Hepatocyte (in vitro differentiated cells): Measurements from ENCODE around the gene ACCSL. TPM values are rescaled to one million over a fixed set of nuclear protein-coding genes. Genes with fewer than 3 reads are reported as not detected.

ENCODE experiments used
- DNase-seq: peaks from one replicate; pipeline ENCODE4 v3.0.0-alpha.2; 2016; ENCODE audit warnings: low spot score
- H2AFZ ChIP-seq: fragments of 200-600 bp; sonication (generic); 2 replicates; pipeline ENCODE4 v1.6.0; 2016; ENCODE audit warnings: antibody characterized with exemption, mild to moderate bottlenecking
- H3K27ac ChIP-seq: fragments of 200-600 bp; sonication (generic); 2 replicates; pipeline ENCODE4 v1.5.1; 2016; ENCODE audit warnings: mild to moderate bottlenecking
- H3K27me3 ChIP-seq: fragments of 200-600 bp; sonication (generic); 2 replicates; pipeline ENCODE4 v1.6.1; 2016
- H3K36me3 ChIP-seq: fragments of 200-600 bp; sonication (generic); replicated peaks from 2 replicates; pipeline ENCODE4 v1.5.1; 2016; ENCODE audit warnings: low read depth; ENCODE audit not compliant: insufficient read depth
- H3K4me1 ChIP-seq: fragments of 200-600 bp; sonication (generic); 2 replicates; pipeline ENCODE4 v1.5.1; 2016; ENCODE audit warnings: mild to moderate bottlenecking, moderate library complexity; ENCODE audit not compliant: insufficient read depth
- H3K4me2 ChIP-seq: fragments of 200-600 bp; sonication (generic); 2 replicates; pipeline ENCODE4 v1.6.0; 2016
- H3K4me3 ChIP-seq: fragments of 200-600 bp; sonication (generic); 2 replicates; pipeline ENCODE4 v1.5.1; 2016; ENCODE audit warnings: mild to moderate bottlenecking
- H3K79me2 ChIP-seq: fragments of 200-600 bp; sonication (generic); 2 replicates; pipeline ENCODE4 v1.6.0; 2017; ENCODE audit warnings: mild to moderate bottlenecking
- H3K9me2 ChIP-seq: fragments of 200-600 bp; sonication (generic); replicated peaks from 2 replicates; pipeline ENCODE4 v1.6.0; 2017; ENCODE audit warnings: mild to moderate bottlenecking; ENCODE audit not compliant: insufficient read depth
- H3K9me3 ChIP-seq: fragments of 200-600 bp; sonication (generic); 2 replicates; pipeline ENCODE4 v1.5.1; 2016; ENCODE audit warnings: low read depth, mild to moderate bottlenecking
- H4K20me1 ChIP-seq: fragments of 200-600 bp; sonication (generic); 2 replicates; pipeline ENCODE4 v1.6.0; 2016; ENCODE audit warnings: mild to moderate bottlenecking; ENCODE audit not compliant: insufficient read depth, poor library complexity, severe bottlenecking
- CTCF ChIP-seq: fragments of 200-600 bp; sonication (generic); IDR thresholded peaks from 2 replicates; pipeline ENCODE4 v1.5.1; 2016; ENCODE audit warnings: antibody characterized with exemption, mild to moderate bottlenecking; ENCODE audit not compliant: poor library complexity
- EZH2 ChIP-seq: fragments of 200-600 bp; sonication (generic); IDR thresholded peaks from 2 replicates; pipeline ENCODE4 v1.6.1; 2016; ENCODE audit warnings: antibody characterized with exemption, mild to moderate bottlenecking, borderline replicate concordance
- EZH2phosphoT487 ChIP-seq: fragments of 200-600 bp; sonication (generic); IDR thresholded peaks from one replicate; pipeline ENCODE4 v1.6.1; 2018; ENCODE audit warnings: antibody characterized with exemption, mild to moderate bottlenecking, low read depth, moderate library complexity; ENCODE audit not compliant: unreplicated experiment, severe bottlenecking
- WGBS: methylation state at CpG from one replicate; pipeline ENCODE4 v1.1.6; 2016; ENCODE audit warnings: low lambda C conversion rate; ENCODE audit errors: missing lambda C conversion rate; 5-methylcytosine and 5-hydroxymethylcytosine counted together
- polyA plus RNA-seq: library from polyadenylated mRNA; unstranded; fragments of >200 nt; fragmentation: Nextera tagmentation; extraction: Ambion mirVana; gene quantifications from 2 replicates; pipeline ENCODE4 v1.2.1, GENCODE V29; 2016
- total RNA-seq: library from RNA; depleted of rRNA; stranded (reverse); fragments of >200 nt; gene quantifications from 2 replicates; pipeline ENCODE4 v1.2.3, GENCODE V29; 2014

Gene ACCSL
- total and polyA plus RNA-seq, 2 experiments from 2014 or later: not detected

- no peak overlapping the region for H3K4me2 ChIP-seq
- H3K36me3 ChIP-seq: no peaks in the 10 kb centered on the region
- TF ChIP-seq CTCF: no peak
- TF ChIP-seq EZH2phosphoT487: no peak
- no peak for TF ChIP-seq EZH2
- no peaks in the 10 kb centered on the region for H3K79me2 ChIP-seq
- H3K4me1 ChIP-seq: no peaks in the 10 kb centered on the region
- no peaks in the 10 kb centered on the region for H3K27me3 ChIP-seq
- DNase-seq: no peak
- WGBS: 100% methylated on average over 1 of the region's 1 CpG
- no peak overlapping the region for H3K27ac ChIP-seq
- H2AFZ ChIP-seq: no peak overlapping the region
- H3K4me3 ChIP-seq: no peak overlapping the region
- H3K9me2 ChIP-seq: no peaks in the 10 kb centered on the region
- H4K20me1 ChIP-seq: no peaks in the 10 kb centered on the region
- no peaks in the 10 kb centered on the region for H3K9me3 ChIP-seq
These were observed 37.5 kb downstream of the ACCSL start for GRCh38 chr11:44085330-44085729.

GRCh38 chr11:44088377-44088776 is 40.6 kb downstream of the ACCSL start:
- DNase-seq: no peak
- H3K36me3 ChIP-seq: no peaks in the 10 kb centered on the region
- H2AFZ ChIP-seq: no peak overlapping the region
- H3K4me3 ChIP-seq: no peak overlapping the region
- H3K4me1 ChIP-seq: no peaks in the 10 kb centered on the region
- 95% methylated on average over 4 of the region's 4 CpGs for WGBS
- H3K27ac ChIP-seq: no peak overlapping the region
- no peaks in the 10 kb centered on the region for H3K9me3 ChIP-seq
- H3K79me2 ChIP-seq: no peaks in the 10 kb centered on the region
- no peak for TF ChIP-seq EZH2phosphoT487
- H3K9me2 ChIP-seq: no peaks in the 10 kb centered on the region
- no peaks in the 10 kb centered on the region for H3K27me3 ChIP-seq
- no peaks in the 10 kb centered on the region for H4K20me1 ChIP-seq
- no peak overlapping the region for H3K4me2 ChIP-seq

- no peak overlapping the region for H3K4me3 ChIP-seq
- no peaks in the 10 kb centered on the region for H3K27me3 ChIP-seq
- H2AFZ ChIP-seq: no peak overlapping the region
- no peak for TF ChIP-seq EZH2phosphoT487
- TF ChIP-seq CTCF: no peak
- no peak for TF ChIP-seq EZH2
- DNase-seq: no peak
- H3K36me3 ChIP-seq: no peaks in the 10 kb centered on the region
- no peaks in the 10 kb centered on the region for H3K9me3 ChIP-seq
- no peaks in the 10 kb centered on the region for H3K9me2 ChIP-seq
- H3K27ac ChIP-seq: no peak overlapping the region
- no peaks in the 10 kb centered on the region for H4K20me1 ChIP-seq
- 76% methylated on average over 4 of the region's 4 CpGs for WGBS
- H3K4me1 ChIP-seq: no peaks in the 10 kb centered on the region
- no peak overlapping the region for H3K4me2 ChIP-seq
- H3K79me2 ChIP-seq: no peaks in the 10 kb centered on the region
These were observed 41.1 kb downstream of the ACCSL start for GRCh38 chr11:44088871-44089270.

GRCh38 chr11:44090539-44090938 is 42.8 kb downstream of the ACCSL start:
- Histone ChIP-seq H3K4me1 (no peaks in the 10 kb centered on the region), H3K36me3 (no peaks in the 10 kb centered on the region), H4K20me1 (no peaks in the 10 kb centered on the region), H3K4me3 (no peak overlapping the region), H3K27ac (no peak overlapping the region), H3K79me2 (no peaks in the 10 kb centered on the region), H2AFZ (no peak overlapping the region), H3K9me3 (no peaks in the 10 kb centered on the region), H3K27me3 (no peaks in the 10 kb centered on the region), H3K4me2 (no peak overlapping the region), H3K9me2 (no peaks in the 10 kb centered on the region)
- no peak for TF ChIP-seq CTCF
- TF ChIP-seq EZH2phosphoT487: no peak
- TF ChIP-seq EZH2: no peak
- 95% methylated on average over 1 of the region's 1 CpG for WGBS
- DNase-seq: no peak
